HEK293T (cell line): ENCODE measurements around the gene USP43.

Source experiments
- CTCF ChIA-PET: fragments of 350-600 bp; formaldehyde crosslinking; extraction: SDS; loops from one replicate; lab custom pipeline; 2021; ENCODE audit warnings: antibody characterized with exemption, inconsistent platforms; lab: Yijun Ruan, JAX
- POLR2A ChIA-PET: fragments of 350-600 bp; formaldehyde crosslinking; extraction: SDS; loops from one replicate; lab custom pipeline; 2020; ENCODE audit warnings: antibody characterized with exemption, inconsistent platforms; lab: Yijun Ruan, JAX
- DNase-seq: peaks from one replicate; pipeline ENCODE4 v3.0.0; 2012; ENCODE audit warnings: mixed read lengths; ENCODE audit errors: extremely low spot score
- ARNT ChIP-seq: fragments of 450-650 bp; IDR thresholded peaks from 2 replicates; pipeline ENCODE4 v1.6.1; 2017; ENCODE audit warnings: mild to moderate bottlenecking
- BHLHE40 ChIP-seq: fragments of 450-650 bp; IDR thresholded peaks from 2 replicates; pipeline ENCODE4 v1.6.1; 2016; ENCODE audit warnings: mild to moderate bottlenecking, moderate library complexity, borderline replicate concordance
- CTBP1 ChIP-seq: fragments of 450-650 bp; IDR thresholded peaks from 2 replicates; pipeline ENCODE4 v1.6.1; 2016; ENCODE audit warnings: borderline replicate concordance
- ELF4 ChIP-seq: fragments of 450-650 bp; IDR thresholded peaks from 2 replicates; pipeline ENCODE4 v1.6.1; 2017; ENCODE audit warnings: antibody characterized with exemption
- FOXA1 ChIP-seq: fragments of 450-650 bp; IDR thresholded peaks from 2 replicates; pipeline ENCODE4 v1.6.1; 2016; ENCODE audit warnings: mild to moderate bottlenecking
- FOXK2 ChIP-seq: fragments of 450-650 bp; IDR thresholded peaks from 2 replicates; pipeline ENCODE4 v1.6.1; 2016; ENCODE audit warnings: mild to moderate bottlenecking
- FOXM1 ChIP-seq: fragments of 450-650 bp; IDR thresholded peaks from 2 replicates; pipeline ENCODE4 v1.6.1; 2017; ENCODE audit warnings: mild to moderate bottlenecking, borderline replicate concordance
- HDGF ChIP-seq: fragments of 450-650 bp; IDR thresholded peaks from 2 replicates; pipeline ENCODE4 v1.6.1; 2017; ENCODE audit warnings: antibody characterized with exemption, borderline replicate concordance
- L3MBTL2 ChIP-seq: fragments of 450-650 bp; conservative IDR thresholded peaks from 2 replicates; pipeline ENCODE4 v1.6.1; 2016; ENCODE audit warnings: mild to moderate bottlenecking
- LEF1 ChIP-seq: fragments of 450-650 bp; IDR thresholded peaks from 2 replicates; pipeline ENCODE4 v1.6.1; 2017; ENCODE audit warnings: mild to moderate bottlenecking, borderline replicate concordance
- NFRKB ChIP-seq: fragments of 450-650 bp; IDR thresholded peaks from 2 replicates; pipeline ENCODE4 v1.6.1; 2016; ENCODE audit warnings: mild to moderate bottlenecking, moderate library complexity
- SP1 ChIP-seq: fragments of 450-650 bp; IDR thresholded peaks from 2 replicates; pipeline ENCODE4 v1.6.1; 2017
- SUZ12 ChIP-seq: fragments of 450-650 bp; IDR thresholded peaks from 2 replicates; pipeline ENCODE4 v1.6.1; 2016; ENCODE audit warnings: mild to moderate bottlenecking
- TARDBP ChIP-seq: fragments of 450-650 bp; IDR thresholded peaks from 2 replicates; pipeline ENCODE4 v1.6.1; 2016
- ZNF384 ChIP-seq: fragments of 450-650 bp; IDR thresholded peaks from 2 replicates; pipeline ENCODE4 v1.6.1; 2016
- TF ChIP-seq, protein P1 (sequence below): fragments of 450-650 bp; IDR thresholded peaks from 2 replicates; pipeline ENCODE4 v1.6.1; 2016

The USP43 gene

DNA sequence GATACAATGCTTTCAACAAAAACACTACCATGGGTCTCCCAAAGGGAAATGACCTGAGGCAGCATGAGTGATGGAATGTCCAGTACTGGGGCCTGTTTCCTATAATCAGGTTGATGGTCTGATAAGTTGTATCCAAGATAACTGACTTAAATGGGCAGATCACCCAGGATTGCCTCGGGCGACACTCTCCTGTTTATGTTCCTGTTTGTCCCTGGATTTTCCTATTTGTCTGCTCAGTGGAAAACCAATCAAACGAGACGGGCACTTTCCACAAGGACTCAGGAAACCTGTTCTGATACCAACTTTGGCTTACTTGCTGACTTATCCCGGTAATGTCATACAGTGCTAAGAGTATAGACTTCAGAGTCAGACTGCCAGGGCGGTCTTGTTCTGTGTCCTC, 27.4 kb downstream of the USP43 start:
- POLR2A ChIA-PET = no interaction called here

DNA sequence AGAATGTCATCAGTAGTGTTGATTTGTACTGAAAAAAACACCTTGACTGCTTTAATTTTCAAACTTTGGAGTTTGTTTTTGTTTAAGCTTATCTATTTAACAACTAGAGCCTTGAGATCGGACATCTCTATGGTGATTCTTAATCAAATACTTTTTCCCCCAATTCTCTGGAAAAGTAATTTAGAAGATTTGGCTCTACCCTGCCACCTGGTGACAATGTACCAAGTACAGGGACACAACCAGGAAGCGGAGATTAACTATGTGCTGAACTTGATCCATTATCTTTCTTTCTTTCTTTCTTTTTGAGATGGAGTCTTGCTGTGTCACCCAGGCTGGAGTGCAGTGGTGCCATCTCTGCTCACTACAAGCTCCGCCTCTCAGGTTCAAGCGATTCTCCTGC, 30.8 kb downstream of the USP43 start:
- TF ChIP-seq SP1 = no peak
- ChIA-PET POLR2A (no interaction called here), CTCF (interaction anchor here (0.8 kb wide), 1 partner anchor 99 kb away, joined by 3 read pairs; no protein-coding TSS in a partner anchor)
- DNase-seq = no peak

More for the DNA sequence above, 27.4 kb downstream of the USP43 start:
- no peak for DNase-seq
- CTCF ChIA-PET = no interaction called here
- TF ChIP-seq HDGF = no peak

DNA sequence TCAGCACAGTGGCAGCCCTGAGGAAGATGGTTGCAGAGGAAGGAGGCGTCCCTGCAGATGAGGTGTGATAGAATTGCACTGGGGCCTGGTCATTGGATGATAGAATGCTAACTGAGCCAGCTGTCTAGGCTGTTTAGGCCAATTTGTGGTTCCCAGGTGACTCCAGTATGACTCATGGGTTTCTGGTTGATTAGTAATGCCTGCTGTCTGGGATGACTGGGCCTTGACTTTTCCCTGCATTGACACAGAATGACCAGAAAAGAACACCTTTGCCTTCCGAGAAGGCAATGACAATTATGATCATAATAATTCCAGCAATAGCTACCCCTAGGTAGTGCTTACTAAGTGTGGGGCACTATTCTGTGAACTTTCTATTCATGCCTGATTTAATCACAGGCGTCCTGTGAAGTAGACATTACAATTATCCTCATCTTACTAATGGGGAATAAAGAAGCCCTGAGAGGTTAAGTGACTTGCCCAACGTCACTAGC, 31.5 kb downstream of the USP43 start:
- DNase-seq = no peak
- POLR2A ChIA-PET = no interaction called here
- CTCF ChIA-PET = no interaction called here
- TF ChIP-seq FOXK2 (no peak), FOXM1 (no peak), SP1 (no peak), L3MBTL2 (no peak), HDGF (no peak), SUZ12 (no peak), FOXA1 (no peak), BHLHE40 (no peak), LEF1 (no peak), TARDBP (no peak), CTBP1 (no peak), ELF4 (no peak), NFRKB (no peak), ZNF384 (no peak), ARNT (no peak)
- TF ChIP-seq, protein P1, sequence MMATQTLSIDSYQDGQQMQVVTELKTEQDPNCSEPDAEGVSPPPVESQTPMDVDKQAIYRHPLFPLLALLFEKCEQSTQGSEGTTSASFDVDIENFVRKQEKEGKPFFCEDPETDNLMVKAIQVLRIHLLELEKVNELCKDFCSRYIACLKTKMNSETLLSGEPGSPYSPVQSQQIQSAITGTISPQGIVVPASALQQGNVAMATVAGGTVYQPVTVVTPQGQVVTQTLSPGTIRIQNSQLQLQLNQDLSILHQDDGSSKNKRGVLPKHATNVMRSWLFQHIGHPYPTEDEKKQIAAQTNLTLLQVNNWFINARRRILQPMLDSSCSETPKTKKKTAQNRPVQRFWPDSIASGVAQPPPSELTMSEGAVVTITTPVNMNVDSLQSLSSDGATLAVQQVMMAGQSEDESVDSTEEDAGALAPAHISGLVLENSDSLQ = no peak

DNA sequence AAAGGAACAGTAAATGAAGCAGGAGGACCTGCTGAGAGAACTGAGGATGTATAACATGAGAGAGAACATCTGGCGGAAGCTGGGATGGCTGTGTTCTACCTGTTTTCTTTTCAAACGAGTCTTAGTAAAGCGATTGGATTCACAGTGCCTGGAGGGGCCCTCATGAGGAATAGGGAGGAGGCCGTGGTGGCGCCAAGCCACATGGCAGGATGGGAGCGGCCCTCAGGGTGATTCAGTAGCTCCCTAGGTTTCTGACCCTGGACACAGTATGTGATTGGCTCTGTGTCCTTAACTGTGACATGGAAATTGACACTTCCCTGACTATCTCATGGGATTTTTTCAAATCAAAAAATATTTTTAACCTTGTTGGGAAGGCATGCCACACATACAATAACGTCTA, 32.1 kb downstream of the USP43 start:
- CTCF ChIA-PET = no interaction called here
- no peak for DNase-seq
- TF ChIP-seq ZNF384 = no peak
- TF ChIP-seq L3MBTL2 = no peak
- TF ChIP-seq SUZ12 = no peak
- no peak for TF ChIP-seq FOXK2
- TF ChIP-seq BHLHE40 = no peak
- no peak for TF ChIP-seq CTBP1
- no peak for TF ChIP-seq ELF4
- TF ChIP-seq LEF1 = no peak
- POLR2A ChIA-PET = no interaction called here

DNA sequence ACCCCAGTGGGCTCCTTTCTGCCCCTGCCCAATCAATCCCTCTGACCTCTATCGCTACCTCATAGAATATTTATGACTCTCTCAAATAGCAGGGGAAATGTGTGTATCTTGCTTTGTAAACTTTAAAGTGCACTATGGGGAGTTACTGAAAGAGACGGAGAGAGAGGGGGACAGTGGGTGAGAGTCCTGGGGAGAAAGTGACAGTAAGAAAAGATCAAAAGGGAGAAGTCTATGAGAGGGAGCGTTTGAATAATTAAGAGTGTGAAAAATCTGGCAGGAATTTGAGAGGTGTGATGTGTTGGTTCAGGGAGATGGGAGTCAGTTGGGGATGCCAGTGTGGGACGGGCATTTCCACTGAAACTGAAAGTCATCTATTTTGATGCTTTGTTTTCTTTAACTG, 32.6 kb downstream of the USP43 start:
- CTCF ChIA-PET = no interaction called here

DNA sequence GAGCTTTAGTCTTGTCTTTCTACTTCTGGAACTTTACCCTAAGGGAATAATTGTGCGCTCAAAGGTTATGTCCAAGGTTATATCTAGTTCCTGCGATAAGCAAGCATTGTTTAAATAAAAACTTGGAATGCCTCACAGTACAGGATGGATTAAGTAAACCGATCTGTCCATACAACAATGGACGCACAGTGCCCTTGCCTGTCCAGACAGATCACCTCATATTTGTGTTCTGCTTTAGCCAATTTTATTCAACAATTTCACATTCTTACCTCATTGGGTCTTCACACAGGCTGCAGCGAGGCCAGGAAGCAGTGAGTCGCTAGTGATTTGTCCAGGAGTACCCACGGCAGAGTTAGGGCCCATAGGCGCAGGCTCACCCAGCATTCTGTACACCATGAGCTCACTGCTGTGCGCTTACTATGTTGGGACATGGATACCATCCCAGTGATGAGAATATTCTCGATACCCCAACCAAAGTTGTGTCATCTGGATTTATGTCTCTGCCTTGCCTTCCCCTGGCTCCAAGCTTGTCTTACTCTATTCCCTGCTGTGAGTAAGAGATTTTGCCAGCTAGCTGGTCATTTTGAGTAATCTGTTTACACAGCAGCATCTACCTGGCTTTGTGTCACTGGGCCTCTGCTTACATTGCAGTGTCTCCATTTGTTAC, 39.8 kb downstream of the USP43 start:
- ChIA-PET POLR2A (no interaction called here), CTCF (no interaction called here)
- TF ChIP-seq SUZ12 (no peak), ZNF384 (no peak), FOXK2 (no peak), SP1 (no peak), FOXA1 (no peak), HDGF (no peak), ARNT (no peak), CTBP1 (no peak), BHLHE40 (no peak), L3MBTL2 (no peak), TARDBP (no peak), NFRKB (no peak), LEF1 (no peak), ELF4 (no peak), FOXM1 (no peak)
- TF ChIP-seq, protein P1 = no peak
- no peak for DNase-seq

More for the DNA sequence above, 32.6 kb downstream of the USP43 start:
- no peak for TF ChIP-seq ZNF384
- DNase-seq = no peak
- POLR2A ChIA-PET = no interaction called here

DNA sequence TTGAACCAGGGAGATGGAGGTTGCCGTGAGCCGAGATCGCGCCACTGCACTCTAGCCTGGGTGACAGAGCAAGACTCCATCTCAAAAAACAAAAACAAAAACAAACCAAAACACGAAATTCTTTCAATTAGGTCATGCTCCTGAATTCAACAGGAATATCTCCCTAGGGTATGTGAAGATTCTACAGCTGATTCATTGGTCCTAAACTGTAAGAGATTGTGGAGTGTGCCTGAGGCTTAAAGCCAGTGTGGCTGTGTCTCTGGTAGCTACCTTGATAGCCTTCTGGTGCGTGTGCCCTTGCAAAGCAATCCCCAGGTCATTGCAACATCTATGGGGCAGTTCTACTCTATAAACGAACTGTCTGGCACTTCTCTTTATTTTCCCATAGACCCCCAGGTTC, 48.4 kb downstream of the USP43 start:
- DNase-seq = no peak
- TF ChIP-seq SUZ12 = no peak
- TF ChIP-seq BHLHE40 = no peak
- TF ChIP-seq, protein P1 = no peak
- TF ChIP-seq ELF4 = no peak
- no peak for TF ChIP-seq LEF1
- TF ChIP-seq SP1 = no peak
- TF ChIP-seq FOXK2 = no peak
- no peak for TF ChIP-seq FOXM1
- ChIA-PET CTCF (interaction anchor here (0.7 kb wide), 1 partner anchor 43 kb away, joined by 3 read pairs; no protein-coding TSS in a partner anchor), POLR2A (no interaction called here)
